Neutrophil (primary cell): Measurements from ENCODE around the gene SSNA1.

ENCODE experiments used
- H3K27ac ChIP-seq: fragments of 200-600 bp; sonication (generic); 2 replicates; pipeline ENCODE4 v1.5.1; 2016; ENCODE audit warnings: mild to moderate bottlenecking, moderate library complexity
- H3K27me3 ChIP-seq: fragments of 200-600 bp; sonication (generic); 2 replicates; pipeline ENCODE4 v1.6.0; 2016; ENCODE audit warnings: mild to moderate bottlenecking
- H3K36me3 ChIP-seq: fragments of 200-600 bp; sonication (generic); 2 replicates; pipeline ENCODE4 v1.5.1; 2017
- H3K4me1 ChIP-seq, 2 experiments: fragments of 200-600 bp in 1 of 2; sonication (generic) in 1 of 2; 1 replicate in 1 of 2; 2 replicates in 1 of 2; pipeline versions ENCODE4 v1.5.1 to v1.6.1; 2013 to 2016; ENCODE audit warnings: low read depth in 1 of 2, low read length in 1 of 2, mild to moderate bottlenecking in 1 of 2, moderate library complexity in 1 of 2; ENCODE audit not compliant: control insufficient read depth in 1 of 2, insufficient read depth in 1 of 2
- H3K4me3 ChIP-seq, 2 experiments: fragments of 200-600 bp in 1 of 2; sonication (generic) in 1 of 2; 1 replicate in 1 of 2; 2 replicates in 1 of 2; pipeline ENCODE4 v1.5.1; 2013 to 2016; ENCODE audit warnings: low read depth in 1 of 2, low read length in 1 of 2, mild to moderate bottlenecking in 1 of 2, moderate library complexity in 1 of 2
- H3K9me3 ChIP-seq: fragments of 200-600 bp; sonication (generic); 2 replicates; pipeline ENCODE4 v1.5.1; 2016
- TF ChIP-seq, protein P1 (sequence below): fragments of 200-600 bp; sonication (generic); IDR thresholded peaks from 2 replicates; pipeline ENCODE4 v1.5.1; 2016; ENCODE audit warnings: antibody characterized with exemption

The SSNA1 gene

DNA sequence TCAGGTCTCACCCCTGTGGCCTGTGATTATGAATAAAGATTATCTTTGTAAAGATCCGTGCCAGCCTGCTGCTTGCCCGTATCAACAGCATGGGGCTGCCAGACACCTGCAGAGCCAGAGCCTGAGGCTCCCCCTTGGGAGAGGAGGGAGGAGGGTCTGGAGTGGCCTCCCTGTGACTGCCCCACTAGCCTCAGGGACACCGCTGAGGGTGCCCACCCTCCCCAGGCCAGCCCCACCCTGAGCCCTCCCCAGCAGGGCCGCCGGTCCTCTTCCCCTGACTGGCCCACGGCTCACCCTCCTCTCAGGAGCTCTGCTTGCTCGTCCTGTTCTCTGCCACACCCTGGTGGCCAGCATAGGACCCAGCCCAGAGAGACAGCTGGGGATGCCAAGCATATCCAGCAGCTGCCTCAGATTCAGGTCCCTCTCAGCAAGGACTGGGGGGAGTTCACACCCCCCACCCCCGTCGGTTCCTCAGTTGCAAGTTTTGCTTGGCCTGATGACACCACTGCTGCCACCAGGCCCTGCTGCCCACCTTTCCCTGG lies 1.9 kb downstream of the SSNA1 start:
- Histone ChIP-seq H3K27me3 (no peaks in the 10 kb centered on the region), H3K9me3 (no peaks in the 10 kb centered on the region), H3K36me3 (peaks cover 37% of the 10 kb centered on the region), H3K4me3 (peak overlapping the region in 1 of 2 experiments; percentile 97), H3K27ac (peak overlapping the region; percentile 98), H3K4me1 (peaks cover 34% of the 10 kb centered on the region in 2 experiments)
- TF ChIP-seq, protein P1, sequence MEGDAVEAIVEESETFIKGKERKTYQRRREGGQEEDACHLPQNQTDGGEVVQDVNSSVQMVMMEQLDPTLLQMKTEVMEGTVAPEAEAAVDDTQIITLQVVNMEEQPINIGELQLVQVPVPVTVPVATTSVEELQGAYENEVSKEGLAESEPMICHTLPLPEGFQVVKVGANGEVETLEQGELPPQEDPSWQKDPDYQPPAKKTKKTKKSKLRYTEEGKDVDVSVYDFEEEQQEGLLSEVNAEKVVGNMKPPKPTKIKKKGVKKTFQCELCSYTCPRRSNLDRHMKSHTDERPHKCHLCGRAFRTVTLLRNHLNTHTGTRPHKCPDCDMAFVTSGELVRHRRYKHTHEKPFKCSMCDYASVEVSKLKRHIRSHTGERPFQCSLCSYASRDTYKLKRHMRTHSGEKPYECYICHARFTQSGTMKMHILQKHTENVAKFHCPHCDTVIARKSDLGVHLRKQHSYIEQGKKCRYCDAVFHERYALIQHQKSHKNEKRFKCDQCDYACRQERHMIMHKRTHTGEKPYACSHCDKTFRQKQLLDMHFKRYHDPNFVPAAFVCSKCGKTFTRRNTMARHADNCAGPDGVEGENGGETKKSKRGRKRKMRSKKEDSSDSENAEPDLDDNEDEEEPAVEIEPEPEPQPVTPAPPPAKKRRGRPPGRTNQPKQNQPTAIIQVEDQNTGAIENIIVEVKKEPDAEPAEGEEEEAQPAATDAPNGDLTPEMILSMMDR: no peak

DNA sequence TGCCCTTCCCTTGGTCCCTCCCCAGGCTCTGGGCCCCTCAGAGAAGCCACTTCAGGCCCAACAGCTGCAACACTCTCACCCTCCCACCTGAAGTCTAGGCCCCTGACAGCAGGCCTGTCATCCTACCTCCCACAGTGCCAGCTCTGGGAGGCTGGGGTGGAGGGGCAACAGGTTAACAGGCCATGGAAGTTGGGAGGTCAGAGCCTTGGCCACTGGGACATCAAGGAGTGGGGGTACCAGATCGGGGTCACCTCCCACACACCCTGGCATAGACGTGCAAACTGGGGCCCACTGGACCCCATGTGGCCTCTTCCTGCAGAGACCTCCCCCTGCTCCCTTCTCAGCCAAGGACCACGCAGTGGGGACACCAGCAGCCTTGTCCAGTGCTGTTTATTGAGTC lies 2.8 kb downstream of the SSNA1 start:
- TF ChIP-seq, protein P1: no peak
- H3K9me3 ChIP-seq: no peaks in the 10 kb centered on the region
- H3K27me3 ChIP-seq: no peaks in the 10 kb centered on the region
- H3K4me1 ChIP-seq: peaks cover 34% of the 10 kb centered on the region in 2 experiments
- peaks cover 28% of the 10 kb centered on the region for H3K36me3 ChIP-seq
- no peak overlapping the region for H3K27ac ChIP-seq
- no peak overlapping the region for H3K4me3 ChIP-seq

DNA sequence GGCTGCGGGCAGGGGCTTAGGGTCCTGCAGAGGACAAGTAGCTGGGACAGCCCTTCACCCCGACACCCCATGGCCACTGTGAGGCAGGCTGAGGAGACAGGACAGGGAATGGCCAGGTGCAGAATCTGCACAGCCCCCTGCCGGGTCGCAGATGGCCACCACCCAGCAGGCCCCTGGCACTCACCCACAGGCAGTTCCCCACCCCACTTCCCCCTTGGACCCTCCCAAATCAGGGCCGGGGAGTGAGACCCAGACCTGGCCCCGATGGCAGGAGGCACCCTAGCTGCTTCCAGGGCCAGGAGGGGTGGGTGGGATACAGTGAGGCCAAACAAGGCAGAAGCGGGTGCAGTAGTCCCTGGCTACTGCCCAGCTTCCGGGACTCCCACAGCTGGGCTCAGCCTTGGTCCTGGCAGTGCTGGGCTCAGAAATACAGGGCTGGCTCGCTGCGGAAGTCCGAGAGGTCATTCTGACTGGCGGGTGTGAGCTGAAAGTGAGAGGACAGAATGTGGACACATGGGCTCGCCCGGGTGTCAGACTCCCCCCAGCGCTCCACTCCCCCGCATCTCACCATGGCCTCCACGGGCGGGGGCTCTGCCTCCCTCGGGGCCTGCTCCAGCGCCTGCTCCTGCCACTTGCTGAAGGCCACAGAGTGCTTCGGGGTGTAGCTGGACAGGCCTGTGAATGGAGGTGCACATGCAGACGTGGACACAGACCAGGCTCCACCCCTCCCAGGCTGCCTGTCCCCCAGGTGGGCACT lies 3.4 kb downstream of the SSNA1 start:
- Histone ChIP-seq H3K9me3 (no peaks in the 10 kb centered on the region), H3K27ac (no peak overlapping the region), H3K4me3 (no peak overlapping the region), H3K4me1 (peaks cover 28 to 31% of the 10 kb centered on the region in 2 experiments), H3K36me3 (peaks cover 22% of the 10 kb centered on the region), H3K27me3 (no peaks in the 10 kb centered on the region)
- TF ChIP-seq, protein P1: no peak

DNA sequence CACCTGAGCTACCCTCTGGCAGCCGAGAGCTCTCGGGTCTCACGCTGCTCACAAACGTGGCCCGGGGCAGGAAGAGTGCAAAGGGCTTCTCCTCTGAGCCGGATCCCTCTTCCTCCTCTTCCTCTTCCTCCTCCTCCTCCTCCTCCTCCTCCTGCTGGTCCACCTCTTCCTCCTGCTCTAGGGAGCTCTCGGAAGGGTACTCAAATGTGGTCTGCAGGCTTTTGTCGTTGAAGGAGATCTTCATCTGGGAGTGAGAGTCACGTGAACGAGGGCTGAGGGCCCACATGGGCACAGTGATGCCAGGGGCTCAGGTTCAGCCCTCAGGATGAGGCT lies 3.9 kb downstream of the SSNA1 start:
- Histone ChIP-seq H3K4me3 (no peak overlapping the region), H3K4me1 (peaks cover 23 to 26% of the 10 kb centered on the region in 2 experiments)

DNA sequence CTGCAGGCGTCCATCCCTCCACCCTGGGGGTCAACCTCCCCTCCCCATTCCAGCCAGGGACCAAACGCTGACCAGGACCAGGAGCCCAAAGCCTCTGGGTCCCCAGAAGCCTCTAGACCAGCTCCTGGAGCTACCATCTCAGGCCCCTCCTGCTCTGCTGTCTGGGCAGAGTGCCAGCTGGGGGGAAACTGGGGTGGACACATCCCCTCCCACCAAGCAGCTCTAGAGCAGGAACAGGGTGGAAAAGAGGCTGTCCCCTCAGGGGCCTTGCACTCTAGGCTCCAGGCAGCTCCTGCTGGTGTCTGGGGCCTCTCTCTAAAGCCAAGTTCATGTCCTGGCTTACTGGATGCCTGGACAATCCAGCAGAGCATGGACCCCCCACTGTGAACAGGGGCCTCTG lies 4.4 kb downstream of the SSNA1 start:
- Histone ChIP-seq H3K9me3 (no peaks in the 10 kb centered on the region), H3K4me3 (no peak overlapping the region), H3K36me3 (peaks cover 16% of the 10 kb centered on the region), H3K27me3 (no peaks in the 10 kb centered on the region), H3K27ac (no peak overlapping the region), H3K4me1 (peaks cover 18 to 21% of the 10 kb centered on the region in 2 experiments)
- TF ChIP-seq, protein P1: no peak

More for the DNA sequence above, 3.9 kb downstream of the SSNA1 start:
- Histone ChIP-seq H3K27me3 (no peaks in the 10 kb centered on the region), H3K9me3 (no peaks in the 10 kb centered on the region), H3K27ac (no peak overlapping the region), H3K36me3 (peaks cover 18% of the 10 kb centered on the region)
- TF ChIP-seq, protein P1: no peak
